IMR-90 (cell line): ENCODE data around the gene SSC4D. TPM values are rescaled to one million over a fixed set of nuclear protein-coding genes. Genes with fewer than 3 reads are reported as not detected.

Source experiments
- ATAC-seq: fragments of 200-7000 bp; cut with Tn5 transposase; 2 replicates; pipeline ENCODE4 v1.9.1; 2020; ENCODE audit warnings: low read depth, mild to moderate bottlenecking, moderate library complexity
- BruUV-seq: library from RNA; stranded (reverse); fragments of 400-500 nt; replicated peaks from 2 replicates; lab custom pipeline; 2021; lab: Mats Ljungman, UMichigan
- CTCF ChIA-PET: fragments of 300-600 bp; formaldehyde crosslinking; extraction: SDS; loops from one replicate; lab custom pipeline; 2021; ENCODE audit warnings: antibody characterized with exemption; lab: Yijun Ruan, JAX
- POLR2A ChIA-PET: fragments of 300-600 bp; sonication (Branson Sonifier 250); formaldehyde crosslinking; loops from one replicate; lab custom pipeline; 2022; ENCODE audit warnings: antibody characterized with exemption; ENCODE audit not compliant: unreplicated experiment; lab: Charles Lee
- DNase-seq: peaks from one replicate; pipeline ENCODE4 v3.0.0; 2013
- H2AFZ ChIP-seq: replicated peaks from 2 replicates; pipeline ENCODE3; 2013; ENCODE audit warnings: low read length, mild to moderate bottlenecking; ENCODE audit not compliant: poor library complexity
- H2AK5ac ChIP-seq: 2 replicates; pipeline ENCODE4 v1.6.1; 2013; ENCODE audit warnings: low read depth, low read length, inconsistent platforms
- H2AK9ac ChIP-seq: replicated peaks from 2 replicates; pipeline ENCODE3; 2013; ENCODE audit warnings: mild to moderate bottlenecking, low read depth, low read length, moderate library complexity; ENCODE audit not compliant: poor library complexity
- H2BK120ac ChIP-seq: 2 replicates; pipeline ENCODE4 v1.6.1; 2013; ENCODE audit warnings: low read depth, low read length, inconsistent platforms
- H2BK15ac ChIP-seq: 3 replicates; pipeline ENCODE4 v1.6.1; 2013; ENCODE audit warnings: low read depth, low read length, inconsistent platforms
- H2BK20ac ChIP-seq: 2 replicates; pipeline ENCODE4 v1.6.1; 2013; ENCODE audit warnings: low read depth, mild to moderate bottlenecking, inconsistent platforms, low read length, moderate library complexity
- H2BK5ac ChIP-seq: 2 replicates; pipeline ENCODE4 v1.6.1; 2013; ENCODE audit warnings: mild to moderate bottlenecking, low read depth, low read length, inconsistent platforms; ENCODE audit not compliant: poor library complexity, severe bottlenecking
- H3K14ac ChIP-seq: replicated peaks from 2 replicates; pipeline ENCODE4 v1.6.1; 2013; ENCODE audit warnings: low read depth, low read length, inconsistent platforms
- H3K18ac ChIP-seq: 2 replicates; pipeline ENCODE4 v1.6.1; 2013; ENCODE audit warnings: low read depth, low read length, control low read depth
- H3K23ac ChIP-seq: 2 replicates; pipeline ENCODE4 v1.6.1; 2013; ENCODE audit warnings: low read depth, low read length, inconsistent platforms
- H3K27ac ChIP-seq: 2 replicates; pipeline ENCODE4 v1.5.1; 2013; ENCODE audit warnings: mild to moderate bottlenecking, control low read depth, low read length; ENCODE audit not compliant: insufficient read depth
- H3K27me3 ChIP-seq: 2 replicates; pipeline ENCODE4 v1.6.1; 2013; ENCODE audit warnings: low read length; ENCODE audit not compliant: control insufficient read depth, insufficient read depth
- H3K36me3 ChIP-seq: 2 replicates; pipeline ENCODE4 v1.6.1; 2013; ENCODE audit warnings: low read length, mixed read lengths; ENCODE audit not compliant: control insufficient read depth, insufficient read depth
- H3K4ac ChIP-seq: 2 replicates; pipeline ENCODE4 v1.6.1; 2013; ENCODE audit warnings: low read depth, low read length, inconsistent platforms
- H3K4me1 ChIP-seq: 2 replicates; pipeline ENCODE4 v1.6.1; 2013; ENCODE audit warnings: low read length, mixed read lengths; ENCODE audit not compliant: control insufficient read depth, insufficient read depth
- H3K4me2 ChIP-seq: 2 replicates; pipeline ENCODE4 v1.6.1; 2013; ENCODE audit warnings: low read depth, mild to moderate bottlenecking, control low read depth, low read length, moderate library complexity
- H3K4me3 ChIP-seq: 2 replicates; pipeline ENCODE4 v1.5.1; 2013; ENCODE audit warnings: low read depth, mild to moderate bottlenecking, control low read depth, low read length, moderate library complexity; ENCODE audit not compliant: insufficient read depth
- H3K56ac ChIP-seq: 2 replicates; pipeline ENCODE4 v1.6.1; 2013; ENCODE audit warnings: low read length, inconsistent platforms; ENCODE audit not compliant: insufficient read depth; ENCODE audit errors: extremely low read depth
- H3K79me1 ChIP-seq, 2 experiments: 2 replicates each; pipeline ENCODE4 v1.6.1; 2013; ENCODE audit warnings: low read length in 2 of 2, inconsistent platforms in 1 of 2, low read depth in 1 of 2
- H3K9ac ChIP-seq: 2 replicates; pipeline ENCODE4 v1.6.1; 2013; ENCODE audit warnings: low read depth, low read length, control low read depth
- H3K9me1 ChIP-seq: 2 replicates; pipeline ENCODE4 v1.6.1; 2013; ENCODE audit warnings: low read length, inconsistent platforms; ENCODE audit not compliant: insufficient read depth
- H3K9me3 ChIP-seq: 2 replicates; pipeline ENCODE4 v1.6.1; 2013; ENCODE audit warnings: low read length; ENCODE audit not compliant: control insufficient read depth, insufficient read depth
- H4K20me1 ChIP-seq: 2 replicates; pipeline ENCODE4 v1.6.1; 2013; ENCODE audit warnings: low read length, inconsistent platforms; ENCODE audit not compliant: insufficient read depth
- H4K5ac ChIP-seq: 2 replicates; pipeline ENCODE4 v1.6.1; 2013; ENCODE audit warnings: mild to moderate bottlenecking, low read depth, low read length, control low read depth
- H4K8ac ChIP-seq, 2 experiments: 2 replicates each; pipeline ENCODE4 v1.6.1; 2013; ENCODE audit warnings: low read depth in 2 of 2, low read length in 2 of 2, control low read depth in 1 of 2, inconsistent platforms in 1 of 2
- H4K91ac ChIP-seq: 2 replicates; pipeline ENCODE4 v1.6.1; 2013; ENCODE audit warnings: low read depth, low read length, inconsistent platforms; ENCODE audit not compliant: insufficient read depth
- BHLHE40 ChIP-seq: fragments of 150-350 bp; IDR thresholded peaks from 2 replicates; pipeline ENCODE4 v1.6.1; 2016; ENCODE audit warnings: mild to moderate bottlenecking, low read depth, low read length
- CEBPB ChIP-seq: IDR thresholded peaks from 2 replicates; pipeline ENCODE4 v1.6.1; 2012; ENCODE audit warnings: low read depth, low read length, improper control_type of control experiment
- CHD1 ChIP-seq: IDR thresholded peaks from 2 replicates; pipeline ENCODE4 v1.6.1; 2012; ENCODE audit warnings: low read depth, low read length, improper control_type of control experiment
- CTCF ChIP-seq: conservative IDR thresholded peaks from 2 replicates; pipeline ENCODE4 v1.5.1; 2012; ENCODE audit warnings: mild to moderate bottlenecking, low read depth, low read length, improper control_type of control experiment
- FOS ChIP-seq: fragments of 150-350 bp; IDR thresholded peaks from 2 replicates; pipeline ENCODE4 v1.6.1; 2016; ENCODE audit warnings: low read depth, low read length
- MAFK ChIP-seq: IDR thresholded peaks from 2 replicates; pipeline ENCODE4 v1.6.1; 2012; ENCODE audit warnings: low read depth, low read length, improper control_type of control experiment
- MAZ ChIP-seq: IDR thresholded peaks from 2 replicates; pipeline ENCODE4 v1.6.1; 2012; ENCODE audit warnings: low read depth, mild to moderate bottlenecking, low read length, improper control_type of control experiment, moderate library complexity, borderline replicate concordance
- MXI1 ChIP-seq: IDR thresholded peaks from 2 replicates; pipeline ENCODE4 v1.6.1; 2012; ENCODE audit warnings: low read depth, mild to moderate bottlenecking, low read length, moderate library complexity, borderline replicate concordance
- NFE2L2 ChIP-seq: fragments of 150-350 bp; IDR thresholded peaks from 2 replicates; pipeline ENCODE4 v1.6.1; 2016; ENCODE audit warnings: low read depth, mild to moderate bottlenecking, low read length
- POLR2A ChIP-seq: IDR thresholded peaks from 2 replicates; pipeline ENCODE4 v1.6.1; 2012; ENCODE audit warnings: mild to moderate bottlenecking, low read depth, low read length
- RAD21 ChIP-seq: IDR thresholded peaks from 2 replicates; pipeline ENCODE4 v1.6.1; 2012; ENCODE audit warnings: low read length, improper control_type of control experiment
- RCOR1 ChIP-seq: IDR thresholded peaks from 2 replicates; pipeline ENCODE4 v1.6.1; 2012; ENCODE audit warnings: mild to moderate bottlenecking, low read length, improper control_type of control experiment; ENCODE audit not compliant: insufficient replicate concordance
- SMC3 ChIP-seq: fragments of 150-350 bp; IDR thresholded peaks from 2 replicates; pipeline ENCODE4 v1.6.1; 2016; ENCODE audit warnings: low read depth, mild to moderate bottlenecking, antibody characterized with exemption, low read length, moderate library complexity
- WGBS, 2 experiments: methylation state at CpG; one replicate each; pipeline versions ENCODE4 v1.1.5 to v1.1.7; 2013; ENCODE audit warnings: missing lambda C conversion rate in 2 of 2; ENCODE audit not compliant: insufficient read length in 1 of 2; ENCODE audit errors: extremely low coverage in 2 of 2; 5-methylcytosine and 5-hydroxymethylcytosine counted together
- dilution Hi-C: fragments of 300-500 bp; cut with HindIII; formaldehyde crosslinking; loops from one replicate; pipeline ENCODE4 v1.14.3; 2018; ENCODE audit warnings: low sequenced_read_pairs; ENCODE audit not compliant: unreplicated experiment
- in situ Hi-C: fragments of 300-500 bp; cut with MboI; formaldehyde crosslinking; loops from 3 replicates; pipeline ENCODE4 v1.14.3; 2019; ENCODE audit warnings: low sequenced_read_pairs, inconsistent platforms, mixed read lengths
- intact Hi-C: fragments of 100-400 bp; cut with micrococcal nuclease; formaldehyde crosslinking; loops from 2 replicates; pipeline ENCODE4 v1.10.0; 2022
- polyA plus RNA-seq, 3 experiments: library from polyadenylated mRNA; depleted of rRNA; stranded (reverse); fragments of >200 nt; gene quantifications; 2 replicates each; pipeline ENCODE4 v1.2.3, GENCODE V29; 2012; ENCODE audit warnings: low replicate concordance in 1 of 3
- total RNA-seq: library from RNA; depleted of rRNA; stranded (reverse); fragments of >200 nt; gene quantifications from 2 replicates; pipeline ENCODE4 v1.2.3, GENCODE V29; 2012
- TF ChIP-seq, protein P1 (sequence below): fragments of 150-350 bp; IDR thresholded peaks from 2 replicates; pipeline ENCODE4 v1.6.1; 2017; ENCODE audit warnings: mild to moderate bottlenecking, antibody characterized with exemption, low read length, low read depth
- TF ChIP-seq, protein P2 (sequence below): fragments of 150-350 bp; IDR thresholded peaks from 2 replicates; pipeline ENCODE4 v1.6.1; 2016; ENCODE audit warnings: low read depth, mild to moderate bottlenecking, low read length, moderate library complexity, borderline replicate concordance

Gene SSC4D
- total and polyA plus RNA-seq, 2 of the 4 experiments (the other 2 are of a cell fraction), result 0.36 to 0.70 TPM

DNA sequence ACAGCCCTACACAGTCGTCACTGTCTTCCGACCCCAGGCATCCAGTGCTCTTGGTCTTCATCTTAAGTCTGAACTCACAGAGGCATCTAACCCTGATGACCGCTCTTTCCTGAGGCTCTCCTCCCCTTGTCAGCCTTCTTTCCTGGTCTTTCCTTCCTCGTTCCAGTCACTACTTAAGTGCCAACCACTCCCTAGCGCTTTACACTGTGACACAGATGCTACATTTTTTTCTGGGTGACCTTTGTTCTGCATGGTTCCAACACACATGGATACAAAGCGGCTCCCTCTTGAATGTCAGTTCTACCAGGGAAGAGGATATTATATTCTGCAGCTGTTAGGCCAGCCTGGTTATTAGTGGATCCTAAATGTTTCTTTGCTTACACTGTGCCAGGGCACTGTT, 63.4 kb downstream of the SSC4D start:
- H3K27me3 ChIP-seq, result no peaks in the 10 kb centered on the region
- no peak overlapping the region for H2BK120ac ChIP-seq
- H2AK5ac ChIP-seq, result no peak overlapping the region
- H3K14ac ChIP-seq, result no peak overlapping the region
- no peak overlapping the region for H2BK20ac ChIP-seq
- H3K56ac ChIP-seq, result no peak overlapping the region
- peaks cover 29% of the 10 kb centered on the region for H3K9me1 ChIP-seq
- TF ChIP-seq RAD21, result no peak
- no peak for TF ChIP-seq BHLHE40
- TF ChIP-seq MAZ, result no peak
- TF ChIP-seq MXI1, result no peak
- no peak for TF ChIP-seq MAFK
- TF ChIP-seq, protein P1, sequence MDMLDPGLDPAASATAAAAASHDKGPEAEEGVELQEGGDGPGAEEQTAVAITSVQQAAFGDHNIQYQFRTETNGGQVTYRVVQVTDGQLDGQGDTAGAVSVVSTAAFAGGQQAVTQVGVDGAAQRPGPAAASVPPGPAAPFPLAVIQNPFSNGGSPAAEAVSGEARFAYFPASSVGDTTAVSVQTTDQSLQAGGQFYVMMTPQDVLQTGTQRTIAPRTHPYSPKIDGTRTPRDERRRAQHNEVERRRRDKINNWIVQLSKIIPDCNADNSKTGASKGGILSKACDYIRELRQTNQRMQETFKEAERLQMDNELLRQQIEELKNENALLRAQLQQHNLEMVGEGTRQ, result no peak
- no peak for TF ChIP-seq CEBPB
- no peak for TF ChIP-seq RCOR1
- TF ChIP-seq CTCF, result no peak
- no peak for TF ChIP-seq NFE2L2
- TF ChIP-seq, protein P2, sequence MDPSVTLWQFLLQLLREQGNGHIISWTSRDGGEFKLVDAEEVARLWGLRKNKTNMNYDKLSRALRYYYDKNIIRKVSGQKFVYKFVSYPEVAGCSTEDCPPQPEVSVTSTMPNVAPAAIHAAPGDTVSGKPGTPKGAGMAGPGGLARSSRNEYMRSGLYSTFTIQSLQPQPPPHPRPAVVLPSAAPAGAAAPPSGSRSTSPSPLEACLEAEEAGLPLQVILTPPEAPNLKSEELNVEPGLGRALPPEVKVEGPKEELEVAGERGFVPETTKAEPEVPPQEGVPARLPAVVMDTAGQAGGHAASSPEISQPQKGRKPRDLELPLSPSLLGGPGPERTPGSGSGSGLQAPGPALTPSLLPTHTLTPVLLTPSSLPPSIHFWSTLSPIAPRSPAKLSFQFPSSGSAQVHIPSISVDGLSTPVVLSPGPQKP, result no peak
- TF ChIP-seq CHD1, result no peak
- TF ChIP-seq SMC3, result no peak
- no peak for TF ChIP-seq POLR2A
- no peak for TF ChIP-seq FOS
- no peak for DNase-seq
- peaks cover 98% of the 10 kb centered on the region for H4K20me1 ChIP-seq
- WGBS, 2 experiments, result 87% methylated on average over 3 of the region's 6 CpGs; no CpG with 5 or more reads in 1 of the 2 experiments
- H4K5ac ChIP-seq, result no peak overlapping the region
- H2AFZ ChIP-seq, result no peak overlapping the region
- no peak overlapping the region for H2BK15ac ChIP-seq
- no peak overlapping the region for H4K91ac ChIP-seq
- in situ Hi-C loops, result no loop called here
- H2AK9ac ChIP-seq, result no peak overlapping the region
- H3K4me2 ChIP-seq, result no peak overlapping the region
- no peak overlapping the region for H3K4me3 ChIP-seq
- H3K18ac ChIP-seq, result no peak overlapping the region
- peaks cover 11% of the 10 kb centered on the region for H3K4me1 ChIP-seq
- CTCF ChIA-PET, result no interaction called here
- H3K27ac ChIP-seq, result no peak overlapping the region
- no TSS peak for BruUV-seq
- ATAC-seq, result no peak
- no peaks in the 10 kb centered on the region for H3K9me3 ChIP-seq
- peaks cover 20 to 72% of the 10 kb centered on the region in 2 experiments for H3K79me1 ChIP-seq
- no peak overlapping the region for H3K4ac ChIP-seq
- H3K36me3 ChIP-seq, result peaks cover 60% of the 10 kb centered on the region
- H2BK5ac ChIP-seq, result no peak overlapping the region
- H4K8ac ChIP-seq, result no peak overlapping the region
- no peak overlapping the region for H3K9ac ChIP-seq
- intact Hi-C loops, result no loop called here
- dilution Hi-C loops, result no loop called here
- POLR2A ChIA-PET, result no interaction called here
- H3K23ac ChIP-seq, result no peak overlapping the region
